Colonic mucosa (tissue), 4 donors: ENCODE data around the gene SESN2. TPM values are rescaled to one million over a fixed set of nuclear protein-coding genes. Genes with fewer than 3 reads are reported as not detected.
A peak's percentile ranks its signal among the peaks of the same experiment; 100 is the strongest.

Experiments used
- DNase-seq: peaks from one replicate; pipeline ENCODE4 v3.0.0-alpha.2; 2020
- H3K27ac ChIP-seq: fragments of 200-600 bp; one replicate; pipeline ENCODE4 v1.8.0; 2021
- H3K27me3 ChIP-seq: fragments of 200-600 bp; one replicate; pipeline ENCODE4 v1.8.0; 2021
- H3K36me3 ChIP-seq: fragments of 200-600 bp; one replicate; pipeline ENCODE4 v1.8.0; 2021
- H3K4me1 ChIP-seq: fragments of 200-600 bp; one replicate; pipeline ENCODE4 v1.8.0; 2021; ENCODE audit warnings: mild to moderate bottlenecking
- H3K4me3 ChIP-seq: fragments of 200-600 bp; one replicate; pipeline ENCODE4 v1.8.0; 2021
- H3K9ac ChIP-seq, 2 donors: one replicate each; pipeline ENCODE4 v1.7.0; 2013; ENCODE audit warnings: control low read depth in 2 of 2, low read depth in 2 of 2, low read length in 2 of 2
- H3K9me3 ChIP-seq: fragments of 200-600 bp; one replicate; pipeline ENCODE4 v1.8.0; 2021
- intact Hi-C: fragments of 100-400 bp; cut with DNase I; formaldehyde crosslinking; loops from one replicate; pipeline ENCODE4 v1.14.1; 2022
- total RNA-seq, 2 donors: library from RNA; stranded (reverse); fragmentation: NEBNext Ultra II Directional in 1 of 2; extraction: Animal tissue kit (Norgen Biotek cat#: 25700) in 1 of 2; gene quantifications; one replicate each; pipeline ENCODE4 v1.2.1, GENCODE V29; 2021
- TF ChIP-seq, protein P1 (sequence below): fragments of 200-600 bp; IDR thresholded peaks from one replicate; pipeline ENCODE4 v1.8.0; 2022; ENCODE audit warnings: antibody characterized with exemption, mild to moderate bottlenecking
- donor health status: healthy.
- donor health status: DM: no; HTN: no; CAD: no.
- donor health status: DM: no; HTN: no; CAD: no.

SESN2 gene
- total RNA-seq, 2 donors from 2014 or later, result 34.0 to 34.6 TPM

DNA sequence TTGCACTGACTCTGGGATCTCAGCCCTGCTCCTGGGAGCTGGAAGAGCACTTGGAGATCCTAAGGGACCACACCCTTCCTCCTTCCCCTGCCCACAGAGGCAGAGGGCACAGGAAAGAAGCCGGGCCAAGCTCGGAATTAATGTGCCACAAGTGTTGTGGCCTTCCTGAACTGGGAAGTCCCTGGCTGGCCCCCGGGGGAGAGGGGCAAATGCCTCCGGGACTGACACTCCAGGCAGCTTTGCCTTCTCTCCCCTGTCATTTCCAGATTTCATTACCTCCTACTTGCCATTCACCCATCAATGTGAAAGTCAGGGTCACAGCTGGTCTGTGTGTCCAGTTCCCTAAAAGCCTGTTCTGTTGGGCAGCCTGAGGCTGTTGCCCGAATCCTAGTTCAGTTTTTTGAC, 21.7 kb downstream of the SESN2 start:
- TF ChIP-seq, protein P1, sequence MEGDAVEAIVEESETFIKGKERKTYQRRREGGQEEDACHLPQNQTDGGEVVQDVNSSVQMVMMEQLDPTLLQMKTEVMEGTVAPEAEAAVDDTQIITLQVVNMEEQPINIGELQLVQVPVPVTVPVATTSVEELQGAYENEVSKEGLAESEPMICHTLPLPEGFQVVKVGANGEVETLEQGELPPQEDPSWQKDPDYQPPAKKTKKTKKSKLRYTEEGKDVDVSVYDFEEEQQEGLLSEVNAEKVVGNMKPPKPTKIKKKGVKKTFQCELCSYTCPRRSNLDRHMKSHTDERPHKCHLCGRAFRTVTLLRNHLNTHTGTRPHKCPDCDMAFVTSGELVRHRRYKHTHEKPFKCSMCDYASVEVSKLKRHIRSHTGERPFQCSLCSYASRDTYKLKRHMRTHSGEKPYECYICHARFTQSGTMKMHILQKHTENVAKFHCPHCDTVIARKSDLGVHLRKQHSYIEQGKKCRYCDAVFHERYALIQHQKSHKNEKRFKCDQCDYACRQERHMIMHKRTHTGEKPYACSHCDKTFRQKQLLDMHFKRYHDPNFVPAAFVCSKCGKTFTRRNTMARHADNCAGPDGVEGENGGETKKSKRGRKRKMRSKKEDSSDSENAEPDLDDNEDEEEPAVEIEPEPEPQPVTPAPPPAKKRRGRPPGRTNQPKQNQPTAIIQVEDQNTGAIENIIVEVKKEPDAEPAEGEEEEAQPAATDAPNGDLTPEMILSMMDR, result no peak
- no peaks in the 10 kb centered on the region for H3K9me3 ChIP-seq
- H3K27ac ChIP-seq, result peak overlapping the region; percentile 76
- peak; percentile 40 for DNase-seq
- intact Hi-C loops, result no loop called here
- peaks cover 11% of the 10 kb centered on the region for H3K4me1 ChIP-seq
- peak overlapping the region in 1 of 2 donors; percentile 26 for H3K9ac ChIP-seq
- H3K36me3 ChIP-seq, result no peaks in the 10 kb centered on the region
- no peaks in the 10 kb centered on the region for H3K27me3 ChIP-seq
- no peak overlapping the region for H3K4me3 ChIP-seq

DNA sequence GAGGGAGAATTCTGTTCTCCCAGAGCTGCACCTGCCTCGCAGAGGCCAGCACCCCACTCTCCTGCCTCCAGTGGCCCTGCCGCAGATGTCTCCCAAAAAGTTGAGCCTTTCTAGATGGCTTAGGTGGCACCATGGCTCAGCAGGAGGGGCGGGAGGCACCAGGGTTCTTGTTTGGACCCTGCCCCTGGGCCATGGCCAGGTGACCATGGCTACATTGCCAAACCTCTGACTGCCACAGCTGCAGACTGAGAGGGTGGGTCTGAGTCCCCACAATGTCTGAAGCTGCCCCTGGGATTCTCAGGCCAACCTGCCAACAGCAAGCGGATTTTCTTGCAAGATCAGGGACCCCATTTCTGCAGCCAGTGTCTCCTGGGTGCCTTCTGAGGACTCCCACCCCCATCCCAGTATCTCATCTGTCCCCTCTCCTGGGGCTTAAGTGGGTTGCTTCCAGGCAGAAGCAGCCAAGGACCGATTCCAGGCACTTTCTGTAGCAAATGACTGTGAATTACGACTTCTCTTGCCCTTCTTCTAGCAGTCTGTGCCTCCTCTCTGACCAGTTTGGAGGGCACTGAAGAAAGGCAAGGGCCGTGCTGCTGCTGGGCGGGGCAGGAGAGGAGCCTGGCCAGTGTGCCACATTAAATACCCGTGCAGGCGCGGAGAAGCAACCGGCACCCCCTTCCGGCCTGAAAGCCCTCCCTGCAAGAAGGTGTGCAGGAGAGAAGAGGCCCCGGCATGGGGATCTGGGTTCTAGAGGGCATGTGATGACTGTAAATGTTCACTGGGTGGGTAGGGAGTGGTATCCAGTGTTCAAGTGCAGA, 22.5 kb downstream of the SESN2 start:
- TF ChIP-seq, protein P1, result no peak
- intact Hi-C loops, result no loop called here
- Histone ChIP-seq H3K4me3 (no peak overlapping the region), H3K36me3 (no peaks in the 10 kb centered on the region), H3K27ac (peak overlapping the region; percentile 76), H3K9me3 (no peaks in the 10 kb centered on the region), H3K9ac (peak overlapping the region; percentile 38), H3K27me3 (no peaks in the 10 kb centered on the region), H3K4me1 (peaks cover 11% of the 10 kb centered on the region)
- peak; percentile 60 for DNase-seq

DNA sequence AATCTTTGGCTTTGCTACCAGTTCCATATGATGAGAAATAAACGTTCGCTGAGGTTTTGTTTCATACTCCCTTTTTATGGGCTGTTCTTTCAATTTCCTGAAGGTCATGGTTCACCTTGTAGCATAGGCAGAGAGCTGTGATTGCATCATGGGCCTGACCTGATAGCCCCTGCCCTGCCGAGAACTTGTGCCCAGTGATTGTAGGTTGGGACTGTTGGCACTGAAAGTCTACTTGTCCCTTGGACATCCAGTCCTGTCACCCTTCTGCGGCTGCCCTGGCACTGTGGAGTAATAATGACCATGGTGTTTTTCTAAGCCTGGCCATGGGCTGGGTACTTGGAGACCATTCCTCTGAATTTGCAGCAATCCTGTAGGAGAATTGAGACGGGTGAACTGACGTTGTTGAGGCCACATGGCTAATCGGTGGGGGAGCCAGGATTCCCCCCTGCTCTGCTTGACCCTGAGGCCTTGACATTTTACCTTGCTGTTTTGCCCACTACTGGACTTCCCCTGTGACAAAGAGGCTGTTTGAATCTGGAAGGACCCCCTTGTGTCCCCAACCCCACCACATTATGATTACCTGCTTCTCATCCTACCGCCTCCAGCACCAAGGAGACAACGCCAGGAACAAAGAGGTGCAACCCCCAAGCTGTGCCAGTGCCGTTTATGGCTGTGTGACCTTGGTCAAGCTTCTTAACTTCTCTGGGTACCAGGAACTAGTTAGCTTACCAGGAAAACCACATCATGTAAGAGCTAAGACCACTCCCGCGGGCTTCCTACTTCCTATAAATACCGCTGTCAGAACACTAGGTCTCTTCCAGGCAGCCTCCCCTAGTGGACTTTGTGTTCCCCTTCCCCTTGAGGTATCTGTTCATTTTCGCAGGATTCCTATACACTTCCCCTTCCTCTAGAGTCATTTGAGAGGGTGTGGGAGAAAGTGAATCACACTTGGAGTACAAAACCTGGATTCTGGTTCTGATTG, 23.4 kb downstream of the SESN2 start:
- peak; percentile 66 for DNase-seq
- H3K27me3 ChIP-seq, result no peaks in the 10 kb centered on the region
- H3K4me1 ChIP-seq, result peaks cover 11% of the 10 kb centered on the region
- TF ChIP-seq, protein P1, result no peak
- peak overlapping the region; percentile 76 for H3K27ac ChIP-seq
- no peaks in the 10 kb centered on the region for H3K9me3 ChIP-seq
- intact Hi-C loops, result no loop called here
- H3K36me3 ChIP-seq, result no peaks in the 10 kb centered on the region
- H3K4me3 ChIP-seq, result no peak overlapping the region
- H3K9ac ChIP-seq, result peak overlapping the region in 1 of 2 donors; percentile 38

DNA sequence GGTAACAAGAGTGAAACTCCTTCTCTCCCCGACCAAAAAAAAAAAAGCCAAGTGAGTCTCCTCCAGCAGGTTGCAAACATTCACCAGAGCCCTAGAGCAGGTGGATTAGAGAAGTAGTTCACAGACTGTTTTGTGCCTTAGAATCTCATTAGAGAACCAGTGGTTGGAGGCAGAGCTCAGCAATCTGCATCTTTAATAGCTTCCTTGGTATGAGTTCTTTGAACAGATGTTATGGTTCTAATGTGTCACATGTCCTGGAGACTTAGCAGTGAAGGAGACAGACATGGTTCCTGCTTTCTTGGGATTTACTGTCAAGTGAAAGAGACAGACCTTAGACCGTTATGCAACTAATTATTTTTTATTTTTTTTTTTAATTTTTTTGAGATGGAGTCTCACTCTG, 26.8 kb downstream of the SESN2 start:
- DNase-seq, result no peak
- intact Hi-C loops, result no loop called here
- H3K27ac ChIP-seq, result no peak overlapping the region

DNA sequence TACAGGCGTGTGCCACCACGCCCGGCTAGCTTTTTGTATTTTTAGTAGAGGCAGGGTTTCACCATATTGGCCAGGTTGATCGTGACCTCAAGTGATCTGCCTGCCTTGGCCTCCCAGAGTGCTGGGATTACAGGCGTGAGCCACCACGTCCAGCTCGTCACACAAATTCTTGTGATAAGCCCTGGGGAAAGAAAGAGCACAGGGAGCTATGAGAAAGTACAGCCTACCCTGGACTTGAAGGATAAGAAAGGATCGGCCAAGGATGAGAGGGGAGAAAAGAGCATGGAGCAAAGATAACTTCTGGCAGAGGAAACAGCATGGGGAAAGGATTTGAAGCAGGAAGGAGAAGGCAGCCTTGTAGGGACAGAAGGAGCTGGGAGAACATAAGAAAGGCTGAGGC, 29.2 kb downstream of the SESN2 start:
- DNase-seq, result no peak
- no peak overlapping the region for H3K9ac ChIP-seq
- H3K27me3 ChIP-seq, result no peaks in the 10 kb centered on the region
- intact Hi-C loops, result no loop called here
- H3K27ac ChIP-seq, result no peak overlapping the region
- H3K9me3 ChIP-seq, result no peaks in the 10 kb centered on the region
- TF ChIP-seq, protein P1, result no peak
- H3K4me1 ChIP-seq, result peaks cover 3% of the 10 kb centered on the region
- H3K36me3 ChIP-seq, result no peaks in the 10 kb centered on the region
- no peak overlapping the region for H3K4me3 ChIP-seq

More for the DNA sequence above, 26.8 kb downstream of the SESN2 start:
- Histone ChIP-seq H3K9me3 (no peaks in the 10 kb centered on the region), H3K27me3 (no peaks in the 10 kb centered on the region), H3K9ac (no peak overlapping the region), H3K4me3 (no peak overlapping the region), H3K36me3 (no peaks in the 10 kb centered on the region), H3K4me1 (peaks cover 11% of the 10 kb centered on the region)
- TF ChIP-seq, protein P1, result no peak
